Spinal cord (tissue), 10 donors: ENCODE data around the gene SRPK2. TPM values are rescaled to one million over a fixed set of nuclear protein-coding genes. Genes with fewer than 3 reads are reported as not detected.
"Not testable (repeated sequence)": the region's sequence is repeated elsewhere in the genome, so short reads cannot be mapped to it uniquely, and the experiment has no call there.

Experiments used
- DNase-seq, 6 donors: peaks; one replicate each; pipeline versions ENCODE4 v3.0.0 to v3.0.0-alpha.2; 2013 to 2015; ENCODE audit warnings: low spot score in 6 of 6, low read depth in 4 of 6
- H3K27ac ChIP-seq: one replicate; pipeline ENCODE4 v1.5.1; 2013; ENCODE audit warnings: low read depth, low read length, control low read depth
- H3K27me3 ChIP-seq: one replicate; pipeline ENCODE4 v1.6.1; 2013; ENCODE audit warnings: low read length; ENCODE audit not compliant: control insufficient read depth, insufficient read depth
- H3K36me3 ChIP-seq: one replicate; pipeline ENCODE4 v1.6.1; 2013; ENCODE audit warnings: low read length; ENCODE audit not compliant: control insufficient read depth, insufficient read depth
- H3K4me1 ChIP-seq: one replicate; pipeline ENCODE4 v1.6.1; 2013; ENCODE audit warnings: low read length; ENCODE audit not compliant: control insufficient read depth, insufficient read depth
- H3K4me3 ChIP-seq: one replicate; pipeline ENCODE4 v1.5.1; 2013; ENCODE audit warnings: low read depth, low read length, control low read depth
- H3K9me3 ChIP-seq: one replicate; pipeline ENCODE4 v1.6.1; 2013; ENCODE audit warnings: low read length; ENCODE audit not compliant: control insufficient read depth, insufficient read depth
- WGBS: methylation state at CpG from one replicate; pipeline ENCODE4 v1.1.5; 2013; ENCODE audit warnings: missing lambda C conversion rate; ENCODE audit not compliant: insufficient coverage; 5-methylcytosine and 5-hydroxymethylcytosine counted together
- polyA plus RNA-seq, 2 donors: library from polyadenylated mRNA; unstranded; fragments of 120-200 nt; gene quantifications; one replicate each; pipeline ENCODE4 v1.2.1, GENCODE V29; 2013; ENCODE audit not compliant: insufficient read length in 2 of 2
- total RNA-seq, 2 donors: library from RNA; depleted of rRNA in 1 of 2; stranded (reverse); fragments of 120-200 nt in 1 of 2; fragments of >200 nt in 1 of 2; gene quantifications; one replicate each; pipeline versions ENCODE4 v1.2.3 to v1.2.4, GENCODE V29; 2013 to 2014
- donor health status: healthy.

The SRPK2 gene
- total and polyA plus RNA-seq, 4 donors = 79.8 to 252 (median 126) TPM

GRCh38 chr7:105309235-105310169, 79.2 kb downstream of the SRPK2 start:
- Histone ChIP-seq H3K4me1 (peaks cover 8% of the 10 kb centered on the region), H3K9me3 (no peaks in the 10 kb centered on the region), H3K4me3 (no peak overlapping the region), H3K27ac (no peak overlapping the region), H3K27me3 (no peaks in the 10 kb centered on the region), H3K36me3 (no peaks in the 10 kb centered on the region)
- no peak for DNase-seq
- WGBS = 75% methylated on average over 1 of the region's 2 CpGs

- WGBS = no CpG with 5 or more reads among the region's 3 CpGs
- no peak for DNase-seq
- Histone ChIP-seq H3K27me3 (no peaks in the 10 kb centered on the region), H3K4me3 (no peak overlapping the region), H3K9me3 (no peaks in the 10 kb centered on the region), H3K36me3 (no peaks in the 10 kb centered on the region), H3K27ac (no peak overlapping the region), H3K4me1 (peaks cover 8% of the 10 kb centered on the region)
These were observed 81.5 kb downstream of the SRPK2 start for GRCh38 chr7:105307163-105307672.

- Histone ChIP-seq H3K36me3 (no peaks in the 10 kb centered on the region), H3K4me1 (peaks cover 8% of the 10 kb centered on the region), H3K4me3 (no peak overlapping the region), H3K27me3 (no peaks in the 10 kb centered on the region), H3K9me3 (no peaks in the 10 kb centered on the region), H3K27ac (no peak overlapping the region)
- WGBS = no CpG with 5 or more reads among the region's 4 CpGs
- peak in 1 of 6 donors; percentile 27 for DNase-seq
These were observed 82.4 kb downstream of the SRPK2 start for GRCh38 chr7:105306298-105306748.

GRCh38 chr7:105305633-105306032, 83.1 kb downstream of the SRPK2 start:
- Histone ChIP-seq H3K4me1 (peaks cover 8% of the 10 kb centered on the region), H3K36me3 (peaks cover 2% of the 10 kb centered on the region), H3K4me3 (no peak overlapping the region), H3K27me3 (no peaks in the 10 kb centered on the region), H3K9me3 (no peaks in the 10 kb centered on the region), H3K27ac (no peak overlapping the region)
- 100% methylated on average over 1 of the region's 2 CpGs for WGBS
- DNase-seq = no peak

GRCh38 chr7:105304040-105304895, 84.5 kb downstream of the SRPK2 start:
- 47% methylated on average over 4 of the region's 5 CpGs for WGBS
- Histone ChIP-seq H3K27me3 (no peaks in the 10 kb centered on the region), H3K27ac (peak overlapping the region; percentile 63), H3K9me3 (no peaks in the 10 kb centered on the region), H3K4me1 (peaks cover 8% of the 10 kb centered on the region), H3K4me3 (peak overlapping the region; percentile 18), H3K36me3 (peaks cover 2% of the 10 kb centered on the region)
- peak in 5 of 6 donors; percentile 36 to 64 (median 44) for DNase-seq

- not testable (repeated sequence) for H3K27ac ChIP-seq, H3K9me3 ChIP-seq, H3K27me3 ChIP-seq, DNase-seq, H3K4me3 ChIP-seq, H3K4me1 ChIP-seq, H3K36me3 ChIP-seq
- no CpG with 5 or more reads among the region's 6 CpGs for WGBS
These were observed 88.1 kb downstream of the SRPK2 start for GRCh38 chr7:105300587-105300986.

GRCh38 chr7:105298439-105298894, 90.3 kb downstream of the SRPK2 start:
- 74% methylated on average over 4 of the region's 4 CpGs for WGBS
- Histone ChIP-seq H3K4me3 (no peak overlapping the region), H3K36me3 (peaks cover 2% of the 10 kb centered on the region), H3K27me3 (no peaks in the 10 kb centered on the region), H3K9me3 (no peaks in the 10 kb centered on the region), H3K27ac (no peak overlapping the region), H3K4me1 (no peaks in the 10 kb centered on the region)
- no peak for DNase-seq

- no peaks in the 10 kb centered on the region for H3K4me1 ChIP-seq
- H3K27ac ChIP-seq = no peak overlapping the region
- no peaks in the 10 kb centered on the region for H3K9me3 ChIP-seq
- peaks cover 2% of the 10 kb centered on the region for H3K36me3 ChIP-seq
- H3K27me3 ChIP-seq = no peaks in the 10 kb centered on the region
- H3K4me3 ChIP-seq = no peak overlapping the region
- WGBS = 100% methylated on average over 2 of the region's 2 CpGs
- DNase-seq = no peak
These were observed 90.7 kb downstream of the SRPK2 start for GRCh38 chr7:105297985-105298384.

GRCh38 chr7:105297309-105297708, 91.4 kb downstream of the SRPK2 start:
- H3K4me3 ChIP-seq = no peak overlapping the region
- no peaks in the 10 kb centered on the region for H3K9me3 ChIP-seq
- H3K4me1 ChIP-seq = no peaks in the 10 kb centered on the region
- no peak overlapping the region for H3K27ac ChIP-seq
- DNase-seq = no peak
- no peaks in the 10 kb centered on the region for H3K27me3 ChIP-seq
- peaks cover 2% of the 10 kb centered on the region for H3K36me3 ChIP-seq
- WGBS = 94% methylated on average over 2 of the region's 5 CpGs
